SK-N-MC (cell line): ENCODE data around the gene SPACA7.

ENCODE experiments used
- EZH2 ChIP-seq: fragments of 200-600 bp; sonication (generic); IDR thresholded peaks from one replicate; pipeline ENCODE4 v1.6.1; 2017; ENCODE audit warnings: antibody characterized with exemption
- FOXP2 ChIP-seq: optimal IDR thresholded peaks from 2 replicates; pipeline ENCODE3; 2011; ENCODE audit warnings: mild to moderate bottlenecking, moderate library complexity; ENCODE audit not compliant: insufficient read depth; ENCODE audit errors: extremely low read length, control extremely low read depth
- POLR2AphosphoS5 ChIP-seq: IDR thresholded peaks from 2 replicates; pipeline ENCODE4 v1.6.1; 2012; ENCODE audit warnings: mild to moderate bottlenecking, low read depth, low read length, borderline replicate concordance

GRCh38 chr13:112333756-112334543, 42.2 kb upstream of the SPACA7 start:
- TF ChIP-seq POLR2AphosphoS5 (no peak), EZH2 (no peak), FOXP2 (no peak)
